GM19467 (cell line): Measurements from ENCODE around the gene NDST3.
"Not testable (repeated sequence)": the region's sequence is repeated elsewhere in the genome, so short reads cannot be mapped to it uniquely, and the experiment has no call there.

ENCODE experiments used
- ATAC-seq: cut with Tn5 transposase; IDR thresholded peaks from one replicate; pipeline ENCODE4 v1.9.1; 2021; ENCODE audit warnings: mild to moderate bottlenecking, moderate library complexity; ENCODE audit not compliant: unreplicated experiment

NDST3 gene

DNA sequence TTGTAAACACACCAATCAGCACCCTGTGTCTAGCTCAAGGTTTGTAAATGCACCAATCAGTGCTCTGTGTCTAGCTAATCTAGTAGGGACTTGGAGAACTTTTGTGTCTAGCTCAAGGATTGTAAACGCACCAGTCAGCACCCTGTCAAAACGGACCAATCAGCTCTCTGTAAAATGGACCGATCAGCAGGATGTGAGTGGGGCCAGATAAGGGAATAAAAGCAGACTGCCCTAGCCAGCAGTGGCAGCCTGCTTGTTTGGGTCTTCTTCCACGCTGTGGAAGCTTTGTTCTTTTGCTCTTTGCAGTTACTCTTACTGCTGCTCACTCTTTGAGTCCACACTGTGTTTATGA, 231.8 kb downstream of the NDST3 start:
- not testable (repeated sequence) for ATAC-seq

DNA sequence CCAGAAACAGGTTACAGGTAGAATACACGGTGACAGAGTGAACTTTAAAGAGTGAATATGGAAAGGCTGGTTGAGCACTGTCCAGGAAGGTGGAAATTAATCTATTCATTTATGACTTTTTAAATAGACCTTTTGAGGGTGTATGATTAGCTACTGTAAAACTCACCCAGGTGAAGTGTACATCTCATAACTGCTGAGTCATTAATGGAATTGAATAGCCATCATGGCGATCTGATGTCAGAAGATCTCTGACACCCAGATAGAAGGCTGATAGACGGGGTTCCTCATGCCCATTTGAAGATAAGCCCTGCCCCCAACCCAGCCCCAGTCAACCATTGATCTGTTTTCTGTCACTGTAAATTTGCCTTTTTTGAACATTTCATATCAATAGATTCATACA, 234.5 kb downstream of the NDST3 start:
- ATAC-seq = no peak

- ATAC-seq = peak; percentile 42
Measured at GRCh38 chr4:118270492-118270891, 236.2 kb downstream of the NDST3 start.

GRCh38 chr4:118271788-118272187, 237.5 kb downstream of the NDST3 start:
- ATAC-seq = no peak

DNA sequence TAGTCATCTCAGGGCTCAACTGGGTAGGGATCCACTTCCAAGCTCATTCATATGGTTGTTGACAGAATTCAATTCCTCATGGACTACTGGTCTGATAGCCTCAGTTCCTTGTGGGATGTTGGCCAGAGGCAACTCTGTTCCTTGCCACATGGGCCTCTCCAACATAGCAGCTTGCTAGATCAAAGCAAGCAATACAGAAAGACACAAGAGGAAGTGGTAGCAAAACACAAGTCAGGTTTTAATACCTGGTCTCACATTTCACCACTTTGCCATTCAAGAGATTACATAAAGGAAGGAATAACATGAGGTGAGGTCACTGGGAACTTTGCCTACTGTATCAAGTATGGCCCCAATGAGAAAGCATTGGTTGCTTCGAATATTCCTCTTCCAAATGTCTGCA, 239.4 kb downstream of the NDST3 start:
- ATAC-seq = no peak

DNA sequence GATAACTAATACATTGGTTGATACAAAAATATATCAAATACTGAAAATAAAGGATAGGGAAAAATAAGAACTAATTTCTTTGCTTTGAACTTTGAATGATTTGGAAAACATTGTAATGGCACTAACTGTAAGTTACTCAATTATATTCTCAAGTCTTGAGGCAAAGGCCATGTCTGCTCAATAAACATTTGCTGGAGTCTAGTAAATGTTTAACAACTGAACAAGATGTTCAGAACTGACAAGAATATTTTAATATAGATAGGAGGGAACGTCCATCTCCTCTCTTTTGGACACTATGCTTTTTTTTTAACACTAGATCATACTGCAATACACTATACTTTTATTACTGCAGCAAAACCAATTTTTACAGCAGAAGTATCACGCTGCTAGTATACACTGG, 242.3 kb downstream of the NDST3 start:
- no peak for ATAC-seq

GRCh38 chr4:118277243-118277642, 243.0 kb downstream of the NDST3 start:
- ATAC-seq = no peak

- ATAC-seq = peak; percentile 90
Measured at GRCh38 chr4:118278473-118279274, 244.4 kb downstream of the NDST3 start.

- no peak for ATAC-seq
Measured at GRCh38 chr4:118279328-118279727, 245.0 kb downstream of the NDST3 start.

DNA sequence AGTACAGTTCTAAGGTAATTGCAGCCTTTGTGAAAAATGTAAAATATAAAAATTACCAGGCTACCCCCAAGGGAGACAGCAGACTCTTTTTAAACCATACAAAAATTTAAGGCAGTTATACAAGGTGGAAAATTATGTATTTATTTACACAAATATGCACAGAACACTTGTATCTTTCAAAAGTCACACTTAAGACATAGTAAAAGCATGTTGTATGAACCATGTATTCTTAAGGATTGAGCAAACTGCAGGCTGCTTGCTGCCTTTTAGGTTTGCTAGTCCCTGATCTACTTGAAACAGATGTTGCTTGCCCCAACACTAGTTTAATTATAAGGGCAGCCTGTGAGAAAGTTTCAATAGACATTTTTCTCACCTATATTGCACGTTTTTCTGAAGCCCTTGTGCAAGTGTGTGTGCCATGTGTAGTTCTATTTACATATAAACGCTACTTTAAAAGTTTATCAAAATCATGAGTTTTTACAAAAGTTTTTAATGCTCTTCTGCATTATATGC, 245.7 kb downstream of the NDST3 start:
- ATAC-seq = no peak

- ATAC-seq = peak; percentile 23
Measured at GRCh38 chr4:118280501-118281218, 246.4 kb downstream of the NDST3 start.

DNA sequence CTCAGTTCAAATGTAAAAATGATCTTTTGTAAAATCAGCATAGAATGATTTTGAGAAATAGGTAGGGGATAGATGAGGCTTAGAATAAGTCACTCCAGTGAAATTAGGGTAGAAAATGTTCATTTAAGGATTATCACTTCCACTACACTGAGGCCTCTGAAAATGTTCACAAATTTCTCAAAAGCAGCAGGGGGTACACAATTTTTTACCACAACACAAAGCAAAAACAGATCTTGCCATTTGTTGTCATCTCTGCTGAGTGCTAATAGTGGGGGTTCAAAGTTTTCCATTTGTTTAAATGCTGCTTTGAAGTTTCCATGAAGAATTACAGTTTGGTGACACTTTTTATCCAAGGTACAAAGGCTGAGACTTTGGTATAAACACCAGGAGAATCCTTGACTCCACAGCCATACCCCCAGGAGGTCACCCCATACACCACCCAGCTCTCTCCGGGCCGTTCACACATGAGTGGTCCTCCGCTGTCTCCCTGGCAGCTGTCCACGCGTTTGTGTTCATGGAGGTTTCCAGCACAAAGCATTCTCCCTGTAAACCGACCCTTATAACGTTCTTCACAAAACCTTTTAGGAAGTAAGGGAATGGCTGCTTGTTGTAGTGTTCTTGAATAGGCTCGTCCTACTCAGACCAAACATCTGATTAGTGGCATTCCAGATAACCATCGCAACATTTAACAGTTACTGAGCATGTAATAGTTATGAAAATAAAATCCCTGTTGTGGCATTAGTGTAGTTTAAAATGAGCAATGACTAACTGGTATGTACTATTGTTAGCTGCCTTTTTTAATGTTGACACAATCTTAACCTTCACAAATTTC, 247.5 kb downstream of the NDST3 start:
- ATAC-seq = no peak

DNA sequence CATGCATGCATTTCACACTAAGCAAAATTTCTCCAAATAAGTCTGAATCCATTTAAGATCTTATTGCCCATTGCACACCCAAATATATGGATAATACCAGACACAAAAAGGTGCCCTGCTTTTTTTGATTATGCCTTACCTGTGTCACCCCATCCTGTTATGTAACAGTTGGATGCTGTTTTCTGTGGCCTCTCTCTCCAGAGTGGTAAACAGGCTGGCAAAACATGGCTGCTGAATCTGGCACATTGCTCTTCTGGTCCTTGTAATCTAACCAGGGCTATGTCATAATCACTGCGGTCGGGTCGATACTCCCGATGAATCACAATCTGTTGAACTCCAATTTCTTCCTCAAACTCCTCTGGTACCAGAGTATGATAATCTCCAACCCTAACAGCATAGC, 248.4 kb downstream of the NDST3 start:
- no peak for ATAC-seq

GRCh38 chr4:118284169-118284568, 249.9 kb downstream of the NDST3 start:
- ATAC-seq = peak; percentile 39

GRCh38 chr4:118285931-118286330, 251.6 kb downstream of the NDST3 start:
- no peak for ATAC-seq

GRCh38 chr4:118286685-118287084, 252.4 kb downstream of the NDST3 start:
- ATAC-seq = no peak

GRCh38 chr4:118287711-118288451, 253.6 kb downstream of the NDST3 start:
- ATAC-seq = no peak

GRCh38 chr4:118289794-118290193, 255.5 kb downstream of the NDST3 start:
- no peak for ATAC-seq

DNA sequence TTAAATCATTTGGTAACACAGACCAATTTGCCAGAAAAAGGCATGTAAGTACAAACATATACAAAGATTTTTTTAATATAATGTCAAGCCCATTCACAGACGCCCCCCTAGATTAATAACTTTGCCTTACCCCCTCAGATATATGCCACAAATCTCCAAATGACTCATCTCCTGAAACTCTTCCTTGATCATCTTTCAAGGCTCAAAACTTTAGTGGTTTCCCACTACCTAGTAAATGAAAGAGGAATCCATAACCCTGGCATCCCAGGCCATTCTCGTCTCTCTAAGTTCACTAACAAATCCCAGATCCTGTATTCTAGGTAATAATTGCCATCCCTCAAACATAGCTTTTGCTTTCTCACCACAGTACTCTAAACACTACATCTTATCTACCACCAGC, 256.7 kb downstream of the NDST3 start:
- ATAC-seq = no peak

- no peak for ATAC-seq
Measured at GRCh38 chr4:118296729-118297128, 262.4 kb downstream of the NDST3 start.

DNA sequence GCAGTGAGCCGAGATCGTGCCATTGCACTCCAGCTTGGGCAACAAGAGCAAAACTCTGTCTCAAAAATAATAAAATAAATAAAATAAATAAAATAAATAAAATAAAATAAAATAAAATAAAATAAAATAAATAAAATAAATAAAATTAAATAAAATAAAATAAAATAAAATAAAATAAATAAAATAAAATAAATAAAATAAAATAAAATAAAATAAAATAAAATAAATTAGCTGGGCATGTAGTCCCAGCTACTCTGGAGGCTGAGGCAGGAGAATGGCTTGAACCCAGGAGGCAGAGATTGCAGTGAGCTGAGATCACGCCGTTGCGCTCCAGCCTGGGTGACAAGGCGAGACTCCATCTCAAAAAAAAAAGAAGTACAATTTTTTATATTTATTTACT, 265.3 kb downstream of the NDST3 start:
- ATAC-seq = not testable (repeated sequence)
